Measurements from ENCODE around the gene GRM5.
"Not testable (repeated sequence)": the region's sequence is repeated elsewhere in the genome, so short reads cannot be mapped to it uniquely, and the experiment has no call there.

GRM5 gene

DNA sequence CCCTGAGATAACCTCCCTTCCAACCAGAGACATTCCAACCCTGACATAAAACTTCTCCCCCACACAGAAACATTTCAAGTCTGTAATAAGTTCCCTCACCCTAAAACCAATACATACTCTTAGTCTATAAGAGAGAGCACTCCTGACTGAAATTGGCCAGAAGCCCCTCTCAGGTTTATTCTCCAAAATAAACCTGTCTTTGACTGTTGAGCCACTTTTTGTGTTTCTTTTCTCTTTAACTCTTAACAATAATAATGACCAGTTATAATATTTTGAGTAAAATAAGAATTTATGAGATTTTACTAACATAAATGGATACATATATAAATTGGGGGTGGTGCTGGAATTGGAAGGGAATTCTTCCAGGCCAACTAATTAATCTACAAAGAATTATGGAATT is 93.6 kb downstream of the GRM5 start:
- DNase-seq (ENCODE audit: low spot score), result no peak

DNA sequence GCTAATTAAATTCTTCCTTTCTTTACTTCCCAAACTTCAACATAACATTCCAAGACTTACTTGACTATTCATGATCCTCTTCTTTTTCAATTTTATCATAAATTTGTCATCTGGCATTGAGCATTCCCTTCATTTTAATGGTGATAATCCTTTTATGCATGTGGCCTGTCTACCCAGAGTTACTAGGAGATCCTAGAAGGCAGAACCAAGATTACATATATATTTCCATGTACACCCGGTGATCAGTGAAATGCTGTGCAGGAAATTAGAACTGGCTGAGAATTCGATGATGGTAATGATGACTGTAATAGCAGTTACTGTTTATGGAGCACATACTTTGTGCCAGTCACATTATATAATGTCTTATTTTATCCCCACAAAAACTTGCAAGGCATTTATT is 104.2 kb downstream of the GRM5 start:
- not testable (repeated sequence) for DNase-seq (ENCODE audit: low spot score)

DNA sequence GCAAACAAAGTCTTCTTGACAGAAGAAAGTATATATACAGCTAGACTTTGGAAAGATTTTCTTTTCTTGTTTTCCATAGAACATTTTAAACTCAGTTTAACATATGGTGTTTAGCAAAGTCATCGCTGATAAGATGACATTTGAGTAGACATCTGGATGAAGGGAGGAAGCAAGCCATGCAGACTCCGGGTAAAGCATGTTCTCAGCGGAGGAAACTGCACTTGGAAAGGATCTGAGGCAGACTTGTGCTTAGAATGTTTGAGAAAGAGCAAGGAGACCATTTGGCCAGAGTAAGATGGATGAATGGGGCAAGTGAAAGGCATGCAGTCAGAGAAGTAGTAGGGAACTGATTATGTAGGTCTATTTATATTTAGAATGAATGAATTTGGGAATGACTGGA is 105.9 kb downstream of the GRM5 start:
- not testable (repeated sequence) for DNase-seq (ENCODE audit: low spot score)

DNA sequence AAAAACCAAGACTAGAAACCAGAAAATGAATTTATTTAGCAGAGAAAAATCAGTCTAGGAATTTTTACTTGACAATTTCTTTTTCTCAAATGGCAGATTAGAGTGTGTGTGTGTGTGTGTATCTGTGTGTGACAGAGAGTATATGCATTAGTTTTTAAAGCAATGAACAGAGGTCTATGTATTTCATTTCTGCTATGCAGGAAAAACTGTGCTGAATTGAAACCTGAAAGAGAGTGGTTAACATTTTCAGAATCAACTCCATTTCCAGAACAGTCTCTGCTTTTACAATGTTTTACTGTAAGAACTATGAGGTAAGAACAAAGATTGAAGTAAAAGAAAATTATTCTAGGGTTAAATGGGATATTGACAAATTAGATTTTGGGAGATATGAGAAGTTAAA is 114.8 kb downstream of the GRM5 start:
- no peak for DNase-seq (ENCODE audit: low spot score)

DNA sequence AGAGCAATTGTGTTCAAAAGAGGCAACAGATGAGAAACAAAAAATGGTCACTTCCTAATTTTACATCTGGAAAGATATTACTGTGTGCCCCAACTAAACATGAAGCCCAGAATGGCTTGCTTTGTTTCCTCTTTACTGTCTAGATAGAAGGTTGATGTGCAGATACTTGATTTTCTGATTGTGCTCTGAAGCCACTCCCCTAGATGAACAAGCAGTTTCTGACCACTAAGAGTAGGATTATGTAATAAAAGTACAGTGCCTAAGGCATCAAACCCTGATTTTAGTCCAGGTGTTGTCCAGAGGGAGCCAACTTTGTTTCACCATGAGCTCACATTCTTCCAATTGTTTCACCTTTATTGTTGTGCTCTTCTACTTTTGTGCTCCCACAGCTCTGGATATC is 116.9 kb downstream of the GRM5 start:
- DNase-seq (ENCODE audit: low spot score), result not testable (repeated sequence)

DNA sequence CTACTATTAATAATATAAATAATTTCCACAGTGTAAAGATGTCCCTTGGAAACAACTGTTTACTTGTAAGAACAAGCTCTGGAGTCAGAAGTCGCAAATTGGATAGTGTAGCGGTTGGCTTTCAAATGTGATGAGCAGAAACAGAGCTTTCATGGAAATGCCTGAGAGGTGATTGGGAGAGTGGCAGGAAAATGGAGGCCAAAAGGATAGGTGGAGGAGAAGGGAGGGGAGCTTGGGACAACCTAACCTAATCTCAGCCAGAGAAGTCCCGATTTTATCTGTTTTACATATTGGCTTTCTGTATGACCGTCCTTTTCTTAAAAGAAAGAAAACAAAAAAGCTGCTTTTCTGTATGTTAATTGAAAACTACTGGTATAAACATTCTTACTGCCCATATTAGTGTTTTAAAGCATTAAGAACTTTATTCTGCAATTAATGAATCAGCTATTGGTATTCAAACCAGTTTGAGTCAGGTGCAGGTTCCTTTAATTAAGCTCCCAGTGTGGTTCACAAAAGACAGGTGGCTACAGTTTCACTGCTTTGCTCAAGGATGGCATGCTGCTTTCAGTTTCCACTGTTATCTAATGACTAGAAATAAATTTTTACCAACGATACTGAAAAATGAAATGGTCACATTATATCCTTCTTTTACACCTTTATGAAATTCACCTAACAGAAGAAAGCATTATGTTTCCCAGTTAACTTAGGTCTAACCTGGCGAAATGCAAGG is 117.8 kb downstream of the GRM5 start:
- not testable (repeated sequence) for DNase-seq (ENCODE audit: low spot score)

DNA sequence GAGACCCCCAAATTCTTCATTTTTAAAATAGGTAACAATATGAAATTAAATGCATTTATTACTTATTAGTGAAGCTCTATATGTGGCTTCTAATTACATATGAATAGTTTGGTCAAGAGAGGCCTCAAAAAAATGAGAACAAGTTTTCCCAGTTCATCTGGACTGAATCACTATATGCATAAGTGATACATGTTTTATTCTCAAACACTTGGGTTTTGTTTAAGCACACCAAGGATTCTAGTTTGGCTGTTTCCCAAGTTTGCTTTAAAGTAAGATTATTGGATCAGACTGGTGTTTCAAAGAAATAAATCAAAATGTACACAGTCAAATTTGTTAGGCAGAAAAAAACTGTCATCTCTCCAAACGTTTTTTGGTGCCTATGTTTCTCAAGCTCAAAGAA is 136.1 kb downstream of the GRM5 start:
- DNase-seq (ENCODE audit: low spot score), result not testable (repeated sequence)

DNA sequence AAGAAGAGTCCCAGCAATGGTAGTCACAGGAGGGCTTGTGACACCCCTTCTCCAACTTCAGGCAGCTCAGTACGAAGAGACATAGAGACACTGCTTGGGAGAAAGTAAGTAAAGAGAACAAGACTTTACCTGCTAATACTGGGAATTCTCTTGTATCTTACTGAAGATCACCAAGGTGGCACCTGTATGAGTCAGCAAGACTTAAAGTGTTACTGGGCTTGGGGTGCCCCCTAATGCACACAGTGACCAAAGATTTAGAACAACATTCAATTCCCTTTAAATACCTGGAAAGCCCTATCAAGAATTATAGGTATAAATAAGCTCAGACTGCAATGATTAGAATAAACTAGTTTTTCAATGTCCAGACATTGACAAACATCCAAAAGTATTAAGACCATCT is 148.7 kb downstream of the GRM5 start:
- not testable (repeated sequence) for DNase-seq (ENCODE audit: low spot score)

DNA sequence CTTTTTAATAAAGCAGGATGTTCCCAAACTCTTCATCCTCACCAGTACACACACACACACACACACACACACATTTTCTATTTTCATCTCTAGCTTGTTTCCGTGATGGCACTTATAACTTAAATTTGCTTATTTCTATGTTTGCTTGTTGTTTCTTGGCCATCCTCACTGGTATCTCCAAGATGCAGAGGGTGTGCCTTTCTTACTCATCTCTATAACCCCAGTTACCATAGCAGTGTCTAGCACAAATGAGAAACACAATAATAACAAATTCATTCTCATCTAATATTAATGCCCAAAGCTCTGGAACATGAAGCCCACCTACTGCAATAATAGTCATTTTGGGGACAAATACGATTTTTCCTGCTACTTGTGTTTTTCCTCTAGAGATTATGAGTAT is 156.3 kb downstream of the GRM5 start:
- DNase-seq (ENCODE audit: low spot score), result no peak

DNA sequence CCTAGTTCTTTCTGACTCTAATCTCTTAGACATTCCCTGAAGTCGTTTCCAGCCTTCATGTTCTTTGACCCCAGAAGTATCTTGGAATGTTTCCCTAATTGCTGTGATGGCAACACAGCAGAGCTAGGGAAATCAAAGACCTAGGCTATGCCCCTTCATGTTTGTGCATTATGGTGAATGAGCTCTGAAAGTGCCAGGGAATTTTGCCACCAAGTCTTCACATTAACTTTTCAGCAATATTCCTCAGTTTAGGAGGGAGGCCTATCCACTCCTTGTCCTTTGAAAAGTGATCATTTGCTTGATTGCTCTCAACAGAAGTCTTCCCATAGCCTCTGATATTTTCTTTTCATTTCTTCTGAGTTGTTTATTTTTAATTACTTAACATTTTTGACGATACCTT is 164.3 kb downstream of the GRM5 start:
- not testable (repeated sequence) for DNase-seq (ENCODE audit: low spot score)

DNA sequence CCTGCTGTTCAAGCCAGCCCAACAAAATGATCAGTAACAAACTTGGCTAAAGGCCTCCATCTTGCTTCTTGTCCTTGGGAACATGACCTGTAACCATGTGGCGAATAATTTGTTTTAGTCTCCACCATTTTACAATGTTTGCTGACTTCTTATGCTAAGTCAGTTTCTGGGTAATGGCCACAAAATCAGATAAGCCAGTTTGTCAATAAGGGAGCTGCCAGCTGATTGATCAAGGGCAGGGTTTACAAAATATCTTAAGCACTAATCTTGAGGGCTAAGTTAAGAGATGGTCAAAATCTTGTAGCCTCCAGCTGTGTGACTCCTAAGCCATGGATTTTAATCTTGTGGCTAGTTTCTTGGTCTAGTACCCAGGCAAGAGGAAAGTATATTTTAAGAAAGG is 176.9 kb downstream of the GRM5 start:
- DNase-seq (ENCODE audit: low spot score), result not testable (repeated sequence)

DNA sequence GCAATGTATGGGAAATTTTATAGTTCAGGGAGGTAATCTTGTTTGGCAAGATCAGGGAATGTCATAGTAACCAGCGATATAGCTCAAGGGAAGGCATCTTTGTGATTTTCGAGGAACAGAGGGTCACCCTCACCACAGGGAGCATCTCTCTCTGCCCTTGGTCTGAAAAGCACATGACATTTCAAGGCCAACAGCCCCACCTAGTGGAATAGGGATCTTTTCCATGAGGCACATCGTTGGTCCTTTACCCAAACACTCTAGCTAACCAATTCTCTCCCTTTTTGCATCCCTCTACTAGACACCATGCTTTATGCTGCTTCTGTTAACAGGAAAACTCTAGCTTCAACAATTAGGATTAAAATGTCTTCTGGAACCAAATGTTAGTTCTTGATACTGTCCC is 179.0 kb downstream of the GRM5 start:
- peak; percentile 47 for DNase-seq (ENCODE audit: low spot score)

DNA sequence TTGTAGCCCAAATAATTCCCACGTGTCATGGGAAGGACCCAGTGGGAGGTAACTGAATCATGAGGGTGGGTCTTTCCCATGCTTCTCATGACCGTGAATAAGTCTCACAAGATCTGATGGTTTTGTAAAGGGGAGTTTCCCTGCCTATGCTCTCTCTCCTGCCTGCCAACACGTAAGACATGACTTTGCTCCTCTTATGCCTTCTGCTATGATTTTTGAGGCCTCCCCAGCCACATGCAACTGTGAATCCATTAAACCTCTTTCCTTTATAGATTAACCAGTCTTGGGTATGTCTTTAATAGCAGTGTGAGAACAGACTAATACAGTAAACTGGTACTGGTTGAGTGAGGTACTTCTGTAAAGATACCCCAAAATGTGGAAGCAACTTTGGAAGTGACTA is 183.0 kb downstream of the GRM5 start:
- DNase-seq (ENCODE audit: low spot score), result not testable (repeated sequence)

DNA sequence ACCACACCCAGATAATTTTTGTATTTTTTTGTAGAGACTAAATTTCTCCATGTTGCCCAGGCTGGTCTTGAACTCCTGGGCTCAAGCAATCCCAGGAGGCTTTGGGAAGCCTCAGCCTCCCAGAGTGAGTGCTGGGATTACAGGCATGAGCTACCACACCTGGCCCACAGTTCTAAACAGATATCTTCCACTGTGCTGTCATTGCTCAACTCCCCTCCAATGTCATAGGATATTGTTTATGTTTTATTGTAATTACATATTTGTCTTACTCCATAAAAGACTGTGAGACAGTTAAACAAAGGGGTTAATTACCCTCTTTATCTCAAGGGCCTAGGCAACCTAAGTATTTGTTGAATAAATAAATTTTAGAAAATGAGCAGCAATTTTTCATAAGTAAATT is 204.2 kb downstream of the GRM5 start:
- DNase-seq (ENCODE audit: low spot score), result no peak

DNA sequence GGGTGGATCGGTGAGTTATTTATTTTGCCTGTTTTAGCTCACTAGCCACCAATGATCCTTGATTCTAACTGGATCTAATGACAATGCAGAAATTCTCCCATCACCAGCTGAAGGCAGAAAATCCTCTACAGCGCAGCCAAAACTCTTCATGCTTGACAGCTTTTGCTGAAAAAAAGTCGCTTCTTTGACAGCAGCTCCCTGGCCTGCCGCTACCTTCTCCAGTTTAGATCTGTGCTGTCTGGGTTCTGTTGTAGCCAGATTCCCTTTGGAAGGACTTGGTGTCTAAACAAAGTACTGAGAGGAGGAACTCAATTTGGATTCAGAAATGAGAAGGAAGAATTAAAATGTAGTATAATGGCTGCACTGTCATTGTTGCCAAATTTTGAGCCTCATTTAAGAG is 205.4 kb downstream of the GRM5 start:
- DNase-seq (ENCODE audit: low spot score), result not testable (repeated sequence)

DNA sequence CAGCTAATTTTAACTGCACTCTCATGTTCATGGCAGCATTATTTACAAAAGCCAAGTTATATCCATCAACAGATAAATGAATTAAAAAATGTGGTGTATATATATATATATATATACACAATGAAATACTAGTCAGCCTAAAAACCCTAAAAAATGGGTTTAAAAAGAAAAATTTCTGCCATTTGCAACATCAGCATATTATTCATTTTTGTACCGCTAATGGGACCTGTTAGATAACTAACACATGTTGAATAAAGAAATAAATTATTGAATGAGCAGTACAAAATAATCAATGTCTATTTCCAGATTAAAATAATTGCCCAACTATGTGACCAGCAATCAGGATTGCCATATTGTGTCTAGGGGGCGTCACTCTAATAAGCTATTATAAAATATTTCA is 211.8 kb downstream of the GRM5 start:
- DNase-seq (ENCODE audit: low spot score), result not testable (repeated sequence)

DNA sequence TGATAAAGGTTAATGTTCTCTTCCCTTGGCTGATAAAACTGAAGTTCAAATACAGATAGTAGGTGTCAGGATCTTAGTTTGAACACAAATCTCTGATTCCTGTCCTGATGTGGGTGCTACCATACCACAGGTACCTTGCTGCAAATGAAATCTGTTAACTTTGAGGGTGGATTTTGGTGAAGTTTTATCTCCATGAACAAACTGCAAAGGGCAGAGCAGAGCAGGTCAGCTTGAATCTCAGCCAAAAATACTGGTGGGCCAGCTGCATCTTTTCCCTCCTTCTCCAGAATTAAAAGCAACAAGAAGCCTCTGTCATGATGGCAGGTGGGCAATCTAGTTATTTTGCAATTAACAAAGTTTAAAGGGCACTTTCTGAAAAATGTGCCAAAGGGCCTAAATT is 214.2 kb downstream of the GRM5 start:
- DNase-seq (ENCODE audit: low spot score), result not testable (repeated sequence)

DNA sequence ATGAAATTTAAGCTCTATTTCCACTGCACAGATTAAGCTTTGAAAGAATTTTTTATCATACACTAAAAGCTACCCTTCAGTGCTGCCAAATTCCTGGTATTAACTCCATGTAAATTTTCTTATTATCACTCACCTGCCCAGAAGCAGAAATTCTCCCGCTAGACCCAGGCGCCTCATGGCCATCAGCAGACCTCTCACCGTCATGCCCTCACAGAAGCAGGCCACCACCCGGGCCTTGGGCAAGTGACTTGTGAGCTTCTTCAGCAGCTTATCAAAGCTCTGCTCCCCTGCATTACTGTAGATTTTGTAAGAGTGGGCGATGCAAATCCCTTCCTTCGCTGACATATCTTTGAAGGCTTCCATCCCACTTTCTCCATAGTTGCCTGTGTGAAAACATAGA is 216.0 kb downstream of the GRM5 start:
- DNase-seq (ENCODE audit: low spot score), result not testable (repeated sequence)

DNA sequence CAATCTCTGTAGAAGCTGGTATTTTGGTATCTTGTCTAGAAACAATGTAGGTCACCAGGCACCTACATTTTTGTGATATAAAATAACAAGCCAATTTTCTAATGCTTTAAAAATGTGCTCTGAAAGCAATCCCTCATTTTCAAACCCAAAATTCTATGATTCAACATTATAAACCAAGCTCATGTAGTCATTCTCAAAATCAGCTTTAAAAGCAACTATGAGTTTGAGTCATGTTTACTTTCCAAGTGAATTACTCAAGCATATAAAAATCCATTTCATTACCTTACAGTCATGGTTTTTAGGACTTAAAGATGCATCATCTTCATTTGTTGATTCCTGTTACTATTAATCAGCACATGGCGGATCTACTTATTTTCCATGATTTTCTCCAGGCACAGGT is 216.4 kb downstream of the GRM5 start:
- DNase-seq (ENCODE audit: low spot score), result no peak

DNA sequence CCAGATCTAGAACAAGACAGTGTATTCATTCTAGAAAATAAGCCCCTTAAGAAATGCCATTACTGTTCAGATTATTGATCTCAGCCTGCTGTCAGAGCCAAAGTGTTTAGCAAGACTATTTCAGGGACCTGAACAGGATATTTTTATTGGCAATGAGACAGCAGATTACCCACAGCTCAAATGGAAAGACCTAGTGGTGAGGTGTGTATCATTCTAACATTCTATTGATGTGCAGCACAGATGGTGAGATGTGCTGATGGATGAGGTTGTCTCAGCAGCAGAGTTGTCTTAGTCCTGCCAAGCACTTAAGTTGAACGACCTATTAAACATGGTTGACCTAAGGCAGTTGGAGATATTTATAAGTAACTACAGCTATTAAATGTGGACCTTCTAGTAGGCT is 219.5 kb downstream of the GRM5 start:
- DNase-seq (ENCODE audit: low spot score), result not testable (repeated sequence)

DNA sequence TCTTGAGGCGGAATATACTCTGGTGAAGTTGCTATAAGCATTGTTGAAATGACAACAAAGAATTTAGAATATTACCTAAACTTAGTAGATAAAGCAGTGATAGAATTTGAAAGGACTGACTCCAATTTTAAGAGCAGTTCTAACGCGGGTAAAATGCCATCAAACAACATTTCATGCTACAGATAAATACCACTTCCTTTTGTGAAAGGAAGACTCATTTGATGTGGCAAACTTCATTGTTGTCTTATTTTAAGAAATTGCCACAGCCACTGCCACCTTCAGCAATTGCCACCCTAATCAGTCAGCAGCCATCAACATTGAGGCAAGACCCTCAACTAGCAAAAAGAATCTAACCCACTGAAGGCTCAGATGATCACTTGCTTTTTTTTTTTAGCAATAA is 220.8 kb downstream of the GRM5 start:
- DNase-seq (ENCODE audit: low spot score), result peak; percentile 32

DNA sequence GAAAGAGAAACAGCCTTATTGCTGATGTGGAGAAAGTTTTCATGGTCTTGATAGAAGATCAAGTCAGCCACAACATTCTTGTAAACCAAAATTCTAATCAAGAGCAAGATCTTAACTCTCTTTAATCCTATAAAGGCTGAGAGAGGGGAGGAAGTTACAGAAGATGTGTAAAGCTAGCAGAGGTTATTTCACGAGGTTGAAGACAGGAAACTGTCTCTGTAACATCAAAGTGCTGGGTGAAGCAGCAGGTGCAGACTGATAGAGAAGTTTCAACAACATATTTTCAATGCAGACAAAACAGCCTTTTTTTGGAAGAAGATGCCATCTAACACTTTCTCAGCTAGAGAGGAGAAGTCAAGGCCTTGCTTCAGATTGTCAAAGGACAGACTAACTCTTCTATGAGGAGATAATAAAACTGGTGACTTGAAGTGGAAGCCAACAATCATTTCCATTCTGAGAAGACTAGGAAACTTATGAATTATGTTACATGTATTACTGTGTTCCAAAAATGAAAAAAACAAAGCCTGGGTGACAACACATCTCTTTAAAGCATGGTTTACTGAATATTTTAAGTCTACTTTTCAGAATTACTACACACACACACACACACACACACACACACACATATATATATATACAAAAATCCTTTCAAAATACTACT is 221.9 kb downstream of the GRM5 start:
- DNase-seq (ENCODE audit: low spot score), result peak; percentile 53

DNA sequence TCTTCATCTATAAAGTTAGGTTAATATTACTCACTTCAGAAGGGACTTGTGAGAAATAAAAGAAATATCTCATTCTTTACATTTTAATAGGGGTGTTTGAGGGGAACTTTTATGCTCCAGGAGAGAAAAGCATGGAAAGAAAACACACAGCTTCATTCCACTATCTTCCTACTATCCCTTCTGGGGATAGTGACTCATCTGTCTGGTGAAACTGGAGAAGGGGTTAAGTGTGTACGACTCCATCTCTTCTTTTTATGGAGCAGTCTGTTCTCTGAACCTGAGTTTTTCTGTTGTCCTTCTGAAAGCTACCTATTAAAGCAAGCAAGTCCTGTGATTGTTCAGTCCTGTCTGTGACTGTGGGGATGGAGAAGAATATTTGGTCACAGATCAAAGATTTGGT is 227.6 kb downstream of the GRM5 start:
- not testable (repeated sequence) for DNase-seq (ENCODE audit: low spot score)

DNA sequence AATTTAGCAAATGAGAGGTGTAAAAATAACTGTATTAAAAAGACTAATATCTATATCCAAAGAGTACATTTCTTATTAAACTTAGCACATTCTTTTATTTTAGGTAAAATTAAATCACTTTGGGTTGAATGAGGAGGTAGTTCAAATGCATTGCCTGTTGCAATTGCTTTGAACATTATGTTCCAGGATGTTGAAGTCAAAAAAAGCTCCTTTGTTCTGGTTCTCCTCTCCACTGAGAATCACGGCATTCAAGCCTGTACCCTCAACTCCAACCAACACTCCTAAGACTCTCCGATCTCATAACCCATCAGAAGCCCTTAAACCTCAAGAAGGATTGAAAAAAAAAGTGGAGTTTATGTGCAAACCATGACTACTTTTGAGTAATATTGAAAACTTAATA is 230.1 kb downstream of the GRM5 start:
- not testable (repeated sequence) for DNase-seq (ENCODE audit: low spot score)

All from CD4-positive, alpha-beta T cell treated with Interleukin-15 for 4 hours (primary cell).